Nephron progenitor cell (in vitro differentiated cells): ENCODE data around the gene TK2.

Experiments
- DNase-seq: peaks from one replicate; pipeline ENCODE4 v3.0.0; 2021
- H3K27ac Mint-ChIP-seq: 2 replicates; pipeline ENCODE4 v1.8.0; 2021; ENCODE audit warnings: mild to moderate bottlenecking, moderate library complexity, mixed read lengths
- H3K27me3 Mint-ChIP-seq: 2 replicates; pipeline ENCODE4 v1.8.0; 2021; ENCODE audit warnings: mild to moderate bottlenecking, low read depth, mixed read lengths; ENCODE audit not compliant: poor library complexity
- H3K36me3 Mint-ChIP-seq: 2 replicates; pipeline ENCODE4 v1.8.0; 2021; ENCODE audit warnings: low read depth, mixed read lengths
- H3K4me1 Mint-ChIP-seq: 2 replicates; pipeline ENCODE4 v1.8.0; 2021; ENCODE audit warnings: mixed read lengths
- H3K4me3 Mint-ChIP-seq: 2 replicates; pipeline ENCODE4 v1.8.0; 2021; ENCODE audit warnings: mild to moderate bottlenecking, moderate library complexity, mixed read lengths
- H3K9me3 Mint-ChIP-seq: 2 replicates; pipeline ENCODE4 v1.8.0; 2021; ENCODE audit warnings: mild to moderate bottlenecking, moderate library complexity, mixed read lengths
- TF ChIP-seq, protein P1 (sequence below): fragments of 200-600 bp; sonication (generic); IDR thresholded peaks from 2 replicates; pipeline ENCODE4 v1.5.0; 2021; ENCODE audit warnings: antibody characterized with exemption

The TK2 gene

DNA sequence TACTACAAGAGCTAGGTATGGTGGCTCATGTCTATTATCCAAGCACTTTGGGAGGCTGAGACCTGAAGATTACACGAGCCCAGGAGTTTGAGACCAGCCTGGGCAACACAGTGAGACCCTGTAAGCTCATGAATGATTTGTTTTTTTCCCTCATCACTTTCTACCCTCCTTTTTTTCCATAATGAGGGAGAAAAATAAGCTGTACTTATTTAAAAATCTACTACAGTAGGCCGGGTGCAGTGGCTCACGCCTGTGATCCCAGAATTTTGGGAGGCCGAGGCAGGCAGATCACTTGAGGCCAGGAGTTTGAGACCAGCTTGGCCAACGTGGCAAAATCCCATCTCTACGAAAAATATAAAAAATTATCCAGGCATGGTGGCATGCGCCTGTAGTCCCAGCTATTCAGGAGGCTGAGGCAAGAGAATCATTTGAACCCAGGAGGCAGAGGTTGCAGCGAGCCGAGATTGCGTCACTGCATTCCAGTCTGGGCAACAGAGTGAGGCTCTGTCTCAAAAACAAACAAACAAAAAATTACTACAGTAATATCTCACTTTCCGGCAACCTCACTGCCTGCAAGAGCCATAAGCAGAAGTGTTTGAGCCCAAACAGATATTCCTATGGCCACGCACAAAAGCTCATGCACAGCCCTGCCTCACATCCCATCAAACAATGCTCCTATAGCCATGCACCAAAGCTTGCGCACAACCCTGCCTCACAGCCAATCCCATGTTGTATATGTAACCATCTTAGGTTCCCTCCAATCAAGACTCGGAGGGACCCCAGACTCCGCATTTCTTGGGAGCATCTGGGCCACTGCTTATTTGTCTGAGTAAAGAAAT is 37.4 kb downstream of the TK2 start:
- Mint-ChIP-seq H3K9me3 (no peaks in the 10 kb centered on the region), H3K4me1 (peaks cover 26% of the 10 kb centered on the region), H3K27ac (no peak overlapping the region), H3K36me3 (peaks cover 46% of the 10 kb centered on the region), H3K27me3 (peaks cover 2% of the 10 kb centered on the region), H3K4me3 (no peak overlapping the region)
- TF ChIP-seq, protein P1, sequence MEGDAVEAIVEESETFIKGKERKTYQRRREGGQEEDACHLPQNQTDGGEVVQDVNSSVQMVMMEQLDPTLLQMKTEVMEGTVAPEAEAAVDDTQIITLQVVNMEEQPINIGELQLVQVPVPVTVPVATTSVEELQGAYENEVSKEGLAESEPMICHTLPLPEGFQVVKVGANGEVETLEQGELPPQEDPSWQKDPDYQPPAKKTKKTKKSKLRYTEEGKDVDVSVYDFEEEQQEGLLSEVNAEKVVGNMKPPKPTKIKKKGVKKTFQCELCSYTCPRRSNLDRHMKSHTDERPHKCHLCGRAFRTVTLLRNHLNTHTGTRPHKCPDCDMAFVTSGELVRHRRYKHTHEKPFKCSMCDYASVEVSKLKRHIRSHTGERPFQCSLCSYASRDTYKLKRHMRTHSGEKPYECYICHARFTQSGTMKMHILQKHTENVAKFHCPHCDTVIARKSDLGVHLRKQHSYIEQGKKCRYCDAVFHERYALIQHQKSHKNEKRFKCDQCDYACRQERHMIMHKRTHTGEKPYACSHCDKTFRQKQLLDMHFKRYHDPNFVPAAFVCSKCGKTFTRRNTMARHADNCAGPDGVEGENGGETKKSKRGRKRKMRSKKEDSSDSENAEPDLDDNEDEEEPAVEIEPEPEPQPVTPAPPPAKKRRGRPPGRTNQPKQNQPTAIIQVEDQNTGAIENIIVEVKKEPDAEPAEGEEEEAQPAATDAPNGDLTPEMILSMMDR, result no peak
- DNase-seq, result no peak

DNA sequence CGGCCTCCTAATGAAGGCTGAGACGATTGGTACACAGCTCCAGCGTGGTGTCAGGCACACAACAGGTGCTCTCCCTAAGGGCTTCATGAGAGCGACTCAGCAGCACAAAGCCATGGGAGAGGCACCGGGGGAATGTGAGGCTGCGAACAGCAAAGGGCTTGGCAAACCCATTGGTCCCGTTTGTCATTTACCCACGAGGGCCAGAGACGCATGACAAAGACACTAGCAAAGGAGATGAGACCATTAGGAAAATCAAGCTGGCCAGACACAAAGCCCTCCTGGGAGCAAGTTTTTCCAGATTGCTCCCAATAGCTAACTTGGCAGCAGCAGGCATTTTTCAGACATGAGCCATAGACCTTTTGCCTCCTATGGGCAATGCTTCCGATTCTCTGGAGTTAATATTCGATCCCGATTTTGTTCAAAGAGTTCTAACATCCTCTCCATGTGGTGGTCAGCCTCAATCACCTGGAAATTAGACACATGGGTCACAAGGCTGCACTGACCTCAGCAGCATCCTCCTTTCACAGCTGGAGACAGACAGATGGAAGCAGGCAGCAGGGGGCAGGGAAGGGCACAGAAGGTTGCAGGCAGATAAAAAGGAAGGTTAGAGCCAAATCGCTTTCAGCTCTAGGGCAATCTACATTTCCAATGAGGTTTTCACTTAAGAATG is 38.2 kb downstream of the TK2 start:
- no peak for DNase-seq
- peaks cover 2% of the 10 kb centered on the region for H3K27me3 Mint-ChIP-seq
- TF ChIP-seq, protein P1, result no peak
- H3K4me1 Mint-ChIP-seq, result peaks cover 18% of the 10 kb centered on the region
- H3K4me3 Mint-ChIP-seq, result no peak overlapping the region
- no peaks in the 10 kb centered on the region for H3K9me3 Mint-ChIP-seq
- H3K36me3 Mint-ChIP-seq, result peaks cover 42% of the 10 kb centered on the region
- H3K27ac Mint-ChIP-seq, result no peak overlapping the region

DNA sequence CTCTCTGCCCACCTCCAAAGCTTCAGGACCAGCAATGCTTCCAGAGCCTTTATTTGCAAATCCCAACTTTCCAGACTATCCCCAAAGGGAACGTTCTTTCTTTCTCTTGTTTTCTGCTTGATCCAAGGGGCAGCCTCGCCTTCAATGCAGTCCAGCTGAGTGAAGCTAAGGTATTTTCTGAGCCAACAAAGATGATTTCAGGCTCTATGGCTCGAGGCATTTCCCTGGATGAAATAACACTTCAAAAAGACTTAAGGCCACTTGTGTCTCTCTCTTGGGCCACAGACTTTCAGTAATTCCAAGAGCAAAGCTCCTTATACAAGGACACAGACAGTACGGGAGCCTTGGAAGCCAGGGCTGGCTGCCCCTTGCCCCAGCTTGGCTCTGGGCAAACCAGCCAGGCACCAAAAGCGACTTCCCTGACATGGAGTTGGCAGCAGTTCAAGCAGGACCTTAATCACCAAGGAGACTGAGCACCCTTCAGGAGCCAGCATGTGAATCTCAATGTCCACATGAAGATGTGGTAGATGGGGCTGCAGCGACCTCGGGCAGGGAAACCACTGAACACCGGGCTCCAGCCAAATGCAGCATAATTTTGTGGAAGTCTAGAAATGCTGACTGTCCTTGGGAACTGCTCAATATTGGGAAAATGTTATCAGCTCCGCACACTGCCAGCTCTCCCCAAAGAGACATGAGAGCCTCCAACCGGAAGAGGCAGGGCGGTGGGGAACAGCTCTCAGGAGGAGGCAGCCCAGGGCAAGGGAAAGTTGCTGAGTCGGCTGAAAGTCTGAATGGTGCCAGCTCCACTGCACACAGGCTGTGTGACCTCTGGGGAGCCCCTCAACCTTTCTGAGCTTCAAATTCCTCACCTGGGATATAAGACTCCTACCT is 39.0 kb downstream of the TK2 start:
- Mint-ChIP-seq H3K36me3 (peaks cover 37% of the 10 kb centered on the region), H3K4me3 (no peak overlapping the region), H3K27me3 (peaks cover 2% of the 10 kb centered on the region), H3K9me3 (no peaks in the 10 kb centered on the region), H3K27ac (peak overlapping the region; percentile 86), H3K4me1 (peaks cover 11% of the 10 kb centered on the region)
- TF ChIP-seq, protein P1, result no peak
- DNase-seq, result no peak

DNA sequence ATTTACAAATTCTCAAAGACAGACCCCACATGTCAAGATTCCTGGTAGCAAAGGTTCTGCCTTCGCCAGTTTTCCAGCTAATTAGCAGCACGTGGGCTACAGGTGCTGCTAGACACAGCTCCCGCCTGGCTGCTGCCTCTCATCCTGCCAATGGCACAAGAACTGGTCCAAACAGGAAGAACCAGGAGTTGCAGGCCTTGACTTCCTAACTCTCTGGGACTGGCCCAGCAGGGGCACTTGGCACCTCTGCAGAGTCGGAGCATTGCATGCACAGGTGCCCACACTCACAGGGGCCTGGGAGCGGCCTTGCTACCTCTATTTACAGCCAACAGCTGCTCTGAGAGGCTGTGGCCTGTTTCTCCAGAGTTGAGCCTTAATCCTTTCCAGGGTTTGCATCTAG is 39.6 kb downstream of the TK2 start:
- no peak for DNase-seq
- peaks cover 4% of the 10 kb centered on the region for H3K27me3 Mint-ChIP-seq
- H3K4me1 Mint-ChIP-seq, result peaks cover 11% of the 10 kb centered on the region
- H3K4me3 Mint-ChIP-seq, result no peak overlapping the region
- peaks cover 34% of the 10 kb centered on the region for H3K36me3 Mint-ChIP-seq
- no peak overlapping the region for H3K27ac Mint-ChIP-seq
- no peaks in the 10 kb centered on the region for H3K9me3 Mint-ChIP-seq
- TF ChIP-seq, protein P1, result no peak

DNA sequence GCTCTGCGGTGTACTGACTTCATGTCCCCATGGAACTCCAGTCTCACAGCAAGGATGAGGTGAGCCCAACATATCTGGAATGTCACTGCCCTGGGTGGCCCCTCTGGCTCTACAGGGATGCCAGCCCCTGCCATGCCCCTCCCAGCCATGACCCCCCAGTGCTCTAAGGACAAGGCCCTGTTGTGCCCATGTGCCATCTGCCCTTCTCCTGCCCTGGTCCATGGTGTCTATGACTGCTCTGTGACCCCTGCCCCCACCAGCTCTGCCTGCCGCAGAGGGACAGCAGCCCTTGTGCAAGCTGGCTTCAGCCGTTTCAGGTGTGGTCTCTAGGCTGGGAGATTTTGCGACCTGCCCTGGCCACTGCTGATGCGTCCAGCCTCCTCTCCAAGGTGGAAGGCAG is 40.3 kb downstream of the TK2 start:
- TF ChIP-seq, protein P1, result no peak
- H3K27me3 Mint-ChIP-seq, result peaks cover 3% of the 10 kb centered on the region
- no peak overlapping the region for H3K27ac Mint-ChIP-seq
- H3K36me3 Mint-ChIP-seq, result peaks cover 26% of the 10 kb centered on the region
- no peak for DNase-seq
- H3K4me3 Mint-ChIP-seq, result no peak overlapping the region
- no peaks in the 10 kb centered on the region for H3K9me3 Mint-ChIP-seq
- H3K4me1 Mint-ChIP-seq, result peaks cover 11% of the 10 kb centered on the region
